C4-2B (cell line): Measurements from ENCODE around the gene C9orf43.
A peak's percentile ranks its signal among the peaks of the same experiment; 100 is the strongest.
"Not testable (repeated sequence)": the region's sequence is repeated elsewhere in the genome, so short reads cannot be mapped to it uniquely, and the experiment has no call there.

Experiments used
- H3K27ac ChIP-seq: fragments of 450-650 bp; 2 replicates; pipeline ENCODE4 v1.5.1; 2017
- ZFX ChIP-seq: fragments of 450-650 bp; IDR thresholded peaks from 2 replicates; pipeline ENCODE4 v1.6.1; 2017
- TF ChIP-seq, protein P1 (sequence below): fragments of 450-650 bp; conservative IDR thresholded peaks from 2 replicates; pipeline ENCODE4 v1.5.1; 2017; ENCODE audit warnings: mild to moderate bottlenecking

The C9orf43 gene

DNA sequence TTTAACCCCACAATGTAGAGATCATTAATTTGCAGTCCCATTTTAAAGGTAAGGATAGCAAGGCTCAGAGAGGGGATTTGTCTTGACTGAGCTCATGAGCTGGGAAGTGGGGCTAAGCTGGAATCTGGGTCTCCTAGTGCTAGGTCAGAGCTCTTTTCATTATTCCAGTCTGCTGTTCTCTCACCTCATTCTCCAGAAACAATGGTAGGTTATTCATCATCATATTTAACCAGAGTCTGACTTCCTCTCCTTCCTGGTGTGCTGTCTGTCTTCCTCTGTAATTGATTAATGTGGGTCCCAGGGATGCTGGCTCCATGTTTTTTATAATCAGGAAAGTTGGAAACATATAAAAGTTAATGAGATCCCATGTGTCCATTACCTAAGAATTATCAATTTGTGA is 20.6 kb downstream of the C9orf43 start:
- TF ChIP-seq, protein P1, sequence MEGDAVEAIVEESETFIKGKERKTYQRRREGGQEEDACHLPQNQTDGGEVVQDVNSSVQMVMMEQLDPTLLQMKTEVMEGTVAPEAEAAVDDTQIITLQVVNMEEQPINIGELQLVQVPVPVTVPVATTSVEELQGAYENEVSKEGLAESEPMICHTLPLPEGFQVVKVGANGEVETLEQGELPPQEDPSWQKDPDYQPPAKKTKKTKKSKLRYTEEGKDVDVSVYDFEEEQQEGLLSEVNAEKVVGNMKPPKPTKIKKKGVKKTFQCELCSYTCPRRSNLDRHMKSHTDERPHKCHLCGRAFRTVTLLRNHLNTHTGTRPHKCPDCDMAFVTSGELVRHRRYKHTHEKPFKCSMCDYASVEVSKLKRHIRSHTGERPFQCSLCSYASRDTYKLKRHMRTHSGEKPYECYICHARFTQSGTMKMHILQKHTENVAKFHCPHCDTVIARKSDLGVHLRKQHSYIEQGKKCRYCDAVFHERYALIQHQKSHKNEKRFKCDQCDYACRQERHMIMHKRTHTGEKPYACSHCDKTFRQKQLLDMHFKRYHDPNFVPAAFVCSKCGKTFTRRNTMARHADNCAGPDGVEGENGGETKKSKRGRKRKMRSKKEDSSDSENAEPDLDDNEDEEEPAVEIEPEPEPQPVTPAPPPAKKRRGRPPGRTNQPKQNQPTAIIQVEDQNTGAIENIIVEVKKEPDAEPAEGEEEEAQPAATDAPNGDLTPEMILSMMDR, result no peak
- no peak for TF ChIP-seq ZFX

DNA sequence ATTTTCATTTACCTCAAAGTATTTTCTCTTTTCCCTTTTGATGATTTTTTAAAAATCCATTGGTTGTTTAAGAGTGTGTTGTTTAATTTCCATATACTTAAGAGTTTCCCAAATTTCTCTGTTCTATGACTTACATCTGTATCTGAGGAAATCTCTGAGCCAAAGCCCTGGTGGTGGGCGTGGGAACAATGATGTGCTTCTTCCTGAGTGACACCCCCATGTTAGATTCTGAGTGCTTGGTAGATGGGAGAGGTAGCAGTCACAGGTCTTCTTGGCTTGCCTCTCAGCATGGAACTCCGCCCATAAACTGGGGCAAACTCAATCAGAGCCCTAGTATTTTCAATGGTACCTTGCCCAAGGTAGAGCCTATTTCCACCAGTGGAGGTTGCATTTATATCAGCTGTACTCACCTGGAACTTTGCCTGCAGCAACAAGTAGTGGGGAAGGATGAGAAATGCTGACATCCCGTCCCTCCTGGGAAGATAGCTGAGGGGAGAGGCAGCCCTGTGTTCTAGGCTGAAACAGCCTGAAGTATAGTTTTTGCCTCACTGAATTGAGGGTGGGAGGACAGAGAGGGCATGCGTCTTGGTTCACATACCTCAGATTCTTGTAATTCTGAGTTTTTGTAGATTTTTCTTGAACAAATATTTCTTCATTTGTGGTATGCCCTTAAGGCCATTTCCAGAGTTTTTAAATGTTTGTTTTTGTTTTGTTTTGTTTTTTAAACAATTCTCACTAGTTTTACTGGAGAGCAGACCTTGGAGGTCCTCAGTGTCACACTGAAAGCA is 26.4 kb downstream of the C9orf43 start:
- TF ChIP-seq, protein P1, result no peak
- no peak for TF ChIP-seq ZFX
- H3K27ac ChIP-seq, result no peak overlapping the region

More for the DNA sequence above, 20.6 kb downstream of the C9orf43 start:
- H3K27ac ChIP-seq, result no peak overlapping the region

DNA sequence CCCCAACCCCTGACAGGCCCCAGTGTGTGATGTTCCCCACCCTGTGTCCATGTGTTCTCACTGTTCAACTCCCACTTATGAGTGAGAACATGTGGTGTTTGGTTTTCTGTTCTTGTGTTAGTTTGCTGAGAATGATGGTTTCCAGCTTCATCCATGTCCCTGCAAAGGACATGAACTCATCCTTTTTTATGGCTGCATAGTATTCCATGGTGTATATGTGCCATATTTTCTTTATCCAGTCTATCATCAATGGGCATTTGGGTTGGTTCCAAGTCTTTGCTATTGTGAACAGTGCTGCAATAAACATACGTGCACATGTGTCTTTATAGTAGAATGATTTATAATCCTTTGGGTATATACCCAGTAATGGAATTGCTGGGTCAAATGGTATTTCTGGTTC is 27.2 kb downstream of the C9orf43 start:
- H3K27ac ChIP-seq, result not testable (repeated sequence)

DNA sequence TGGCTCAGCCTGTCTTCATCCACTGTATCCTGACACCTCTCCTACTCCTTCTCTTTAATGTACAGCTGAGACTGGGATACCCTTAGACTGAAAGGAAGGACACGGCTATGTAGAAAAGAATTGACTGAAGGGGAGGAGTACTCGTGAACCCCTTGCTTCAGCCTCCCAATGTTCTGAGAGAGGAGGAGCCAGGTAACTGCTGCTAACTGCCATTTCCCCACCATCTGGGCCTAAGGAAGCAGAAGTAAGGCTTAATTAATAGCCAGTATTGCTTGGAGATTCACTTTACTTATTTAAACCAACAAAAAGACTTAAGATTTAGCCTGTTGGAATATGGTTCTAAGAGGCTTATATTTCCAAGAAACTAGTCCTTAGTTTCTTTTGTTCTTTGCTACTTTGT is 34.2 kb downstream of the C9orf43 start:
- H3K27ac ChIP-seq, result no peak overlapping the region
- no peak for TF ChIP-seq ZFX
- TF ChIP-seq, protein P1, result no peak

DNA sequence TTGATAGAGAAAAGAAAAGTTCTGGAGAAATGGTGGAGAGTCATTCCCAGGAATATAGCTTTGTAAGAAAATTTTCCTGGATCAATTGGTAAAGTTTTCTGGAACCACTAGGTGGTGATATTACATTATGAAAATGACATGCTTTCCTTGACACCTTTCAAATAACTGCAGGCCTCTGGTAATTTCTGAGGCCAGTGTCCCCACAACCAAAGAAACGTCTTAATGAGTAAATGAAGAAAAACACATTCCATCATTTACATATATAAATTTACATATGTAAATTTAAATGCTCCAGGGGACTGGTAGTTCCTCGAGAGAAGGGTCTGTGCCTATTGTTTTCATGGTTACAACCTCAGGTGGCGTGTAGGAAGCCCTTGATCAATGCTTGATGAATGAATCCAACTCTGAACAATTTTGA is 35.8 kb downstream of the C9orf43 start:
- TF ChIP-seq, protein P1, result peak; percentile 79
- TF ChIP-seq ZFX, result no peak
- no peak overlapping the region for H3K27ac ChIP-seq

DNA sequence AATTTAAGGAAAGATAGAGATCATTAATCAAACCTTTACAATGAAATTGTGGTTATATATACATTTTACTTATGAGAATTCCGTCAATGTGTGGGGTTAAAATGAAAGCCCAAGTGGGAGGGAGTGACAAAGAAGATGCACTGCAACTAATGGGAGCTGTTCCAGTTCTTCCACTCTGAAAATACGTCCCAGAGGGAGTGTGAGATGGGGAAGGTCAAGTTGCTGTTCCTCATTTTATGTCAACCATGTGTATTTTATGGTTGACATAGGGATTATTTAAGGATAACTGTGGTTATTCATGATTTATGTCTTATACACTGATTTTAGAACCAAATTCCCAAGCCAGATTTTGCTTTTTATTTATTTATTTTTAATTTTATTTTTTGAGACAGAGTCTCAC is 38.8 kb downstream of the C9orf43 start:
- TF ChIP-seq, protein P1, result no peak
- no peak for TF ChIP-seq ZFX
- H3K27ac ChIP-seq, result no peak overlapping the region

DNA sequence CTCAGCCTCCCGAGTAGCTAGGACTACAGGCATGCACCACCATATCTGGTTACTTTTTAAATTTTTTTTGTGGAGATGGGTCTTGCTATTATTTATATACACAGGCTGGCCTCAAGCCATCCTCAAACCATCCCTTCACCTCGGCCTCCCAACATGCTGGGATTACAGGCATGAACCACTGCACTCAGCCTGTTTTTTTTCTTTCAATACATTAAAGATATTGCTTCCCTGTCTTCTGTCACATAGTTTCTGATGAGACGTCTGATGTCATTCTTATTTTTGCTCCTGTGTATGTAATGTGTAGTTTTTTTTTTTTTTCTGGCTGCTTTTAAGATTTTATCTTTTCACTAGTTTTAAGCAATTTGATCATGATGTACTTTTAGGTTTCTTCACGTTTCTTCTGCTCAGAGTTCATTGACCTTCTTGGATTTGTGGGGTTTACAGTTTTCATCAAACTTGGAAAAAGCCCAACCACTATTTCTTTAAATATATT is 41.6 kb downstream of the C9orf43 start:
- no peak for TF ChIP-seq ZFX
- TF ChIP-seq, protein P1, result no peak
- H3K27ac ChIP-seq, result no peak overlapping the region
